Measurements from ENCODE around the gene TESPA1. TPM values are rescaled to one million over a fixed set of nuclear protein-coding genes. Genes with fewer than 3 reads are reported as not detected.

Gene TESPA1
- total RNA-seq, 8 experiments from 2014 or later = 0.09 to 0.52 (median 0.16) TPM; not detected in 2

- 45 to 92% (median 80%) methylated on average over 2 to 5 of the region's 5 CpGs; no CpG with 5 or more reads in 1 of the 10 experiments for whole genome bisulfite sequencing, 10 experiments
Measured at GRCh38 chr12:54977857-54978256, 6.7 kb downstream of the TESPA1 start.

GRCh38 chr12:54977155-54977554 lies 7.4 kb downstream of the TESPA1 start:
- 0 to 76% (median 60%) methylated on average over 1 to 3 of the region's 3 CpGs; no CpG with 5 or more reads in 1 of the 10 experiments for WGBS, 10 experiments
- peak in 1 of 8 experiments; percentile 36 for ATAC-seq (replicated peaks in 6 of 8)
- H3K27ac ChIP-seq = no peak overlapping the region

More at GRCh38 chr12:54977857-54978256, 6.7 kb downstream of the TESPA1 start:
- no peak for ATAC-seq (replicated peaks in 6 of 8)
- in situ Hi-C loops (cut with MboI; ENCODE audit: low pct_unique_long_range_greater_than_20kb in 2 of 9, low sequenced_read_pairs in 9 of 9, unreplicated experiment in 9 of 9) = no loop called here
- Histone ChIP-seq H3K4me3 (no peak overlapping the region), H3K27ac (no peak overlapping the region), H3K4me1 (replicated peaks in 1 of 2) (peaks cover 0 to 2% of the 10 kb centered on the region in 2 donors)

GRCh38 chr12:54975875-54976274 lies 8.7 kb downstream of the TESPA1 start:
- ATAC-seq (replicated peaks in 6 of 8) = no peak
- no peak overlapping the region for H3K27ac ChIP-seq
- peaks cover 0 to 2% of the 10 kb centered on the region in 2 donors for H3K4me1 ChIP-seq (replicated peaks in 1 of 2)
- in situ Hi-C loops (cut with MboI; ENCODE audit: low pct_unique_long_range_greater_than_20kb in 2 of 9, low sequenced_read_pairs in 9 of 9, unreplicated experiment in 9 of 9) = no loop called here
- no peak overlapping the region for H3K4me3 ChIP-seq
- WGBS, 10 experiments = 10 to 62% (median 31%) methylated on average over 2 to 6 of the region's 6 CpGs

More at GRCh38 chr12:54977155-54977554, 7.4 kb downstream of the TESPA1 start:
- in situ Hi-C loops (cut with MboI; ENCODE audit: low pct_unique_long_range_greater_than_20kb in 2 of 9, low sequenced_read_pairs in 9 of 9, unreplicated experiment in 9 of 9) = no loop called here
- H3K4me3 ChIP-seq = no peak overlapping the region
- peaks cover 0 to 2% of the 10 kb centered on the region in 2 donors for H3K4me1 ChIP-seq (replicated peaks in 1 of 2)

- WGBS, 10 experiments = 0 to 100% (median 84%) methylated on average over 1 to 2 of the region's 2 CpGs
Measured at GRCh38 chr12:54975272-54975671, 9.3 kb downstream of the TESPA1 start.

GRCh38 chr12:54974279-54974678 lies 10.3 kb downstream of the TESPA1 start:
- WGBS, 10 experiments = 61 to 100% (median 92%) methylated on average over 2 to 10 of the region's 12 CpGs; no CpG with 5 or more reads in 1 of the 10 experiments
- in situ Hi-C loops (cut with MboI; ENCODE audit: low pct_unique_long_range_greater_than_20kb in 2 of 9, low sequenced_read_pairs in 9 of 9, unreplicated experiment in 9 of 9) = loop anchor here in 5 of 9 experiments (25.0 kb wide), 3 partner anchors 212 to 387 kb away; partner anchors contain the start of gene PPP1R1A (in 2 of the 5)
- H3K4me1 ChIP-seq (replicated peaks in 1 of 2) = peaks cover 0 to 2% of the 10 kb centered on the region in 2 donors
- H3K4me3 ChIP-seq = no peak overlapping the region
- no peak overlapping the region for H3K27ac ChIP-seq
- ATAC-seq (replicated peaks in 6 of 8) = no peak

More at GRCh38 chr12:54975272-54975671, 9.3 kb downstream of the TESPA1 start:
- Histone ChIP-seq H3K4me3 (no peak overlapping the region), H3K4me1 (replicated peaks in 1 of 2) (peaks cover 0 to 2% of the 10 kb centered on the region in 2 donors), H3K27ac (no peak overlapping the region)
- no peak for ATAC-seq (replicated peaks in 6 of 8)
- in situ Hi-C loops (cut with MboI; ENCODE audit: low pct_unique_long_range_greater_than_20kb in 2 of 9, low sequenced_read_pairs in 9 of 9, unreplicated experiment in 9 of 9) = no loop called here

GRCh38 chr12:54973556-54973955 lies 11.0 kb downstream of the TESPA1 start:
- peaks cover 0 to 2% of the 10 kb centered on the region in 2 donors for H3K4me1 ChIP-seq (replicated peaks in 1 of 2)
- H3K4me3 ChIP-seq = no peak overlapping the region
- in situ Hi-C loops (cut with MboI; ENCODE audit: low pct_unique_long_range_greater_than_20kb in 2 of 9, low sequenced_read_pairs in 9 of 9, unreplicated experiment in 9 of 9) = loop anchor here in 5 of 9 experiments (25.0 kb wide), 3 partner anchors 211 to 386 kb away; partner anchors contain the start of gene PPP1R1A (in 2 of the 5)
- H3K27ac ChIP-seq = no peak overlapping the region
- 28 to 100% (median 90%) methylated on average over 1 to 3 of the region's 3 CpGs; no CpG with 5 or more reads in 1 of the 10 experiments for WGBS, 10 experiments
- ATAC-seq (replicated peaks in 6 of 8) = no peak

GRCh38 chr12:54970741-54971140 lies 13.8 kb downstream of the TESPA1 start:
- 0 to 96% (median 80%) methylated on average over 1 to 3 of the region's 3 CpGs; no CpG with 5 or more reads in 3 of the 10 experiments for WGBS, 10 experiments
- Histone ChIP-seq H3K27ac (no peak overlapping the region), H3K4me3 (no peak overlapping the region), H3K4me1 (replicated peaks in 1 of 2) (peaks cover 0 to 2% of the 10 kb centered on the region in 2 donors)
- ATAC-seq (replicated peaks in 6 of 8) = no peak
- in situ Hi-C loops (cut with MboI; ENCODE audit: low pct_unique_long_range_greater_than_20kb in 2 of 9, low sequenced_read_pairs in 9 of 9, unreplicated experiment in 9 of 9) = loop anchor here in 5 of 9 experiments (25.0 kb wide), 3 partner anchors 208 to 383 kb away; partner anchors contain the start of gene PPP1R1A (in 2 of the 5)

GRCh38 chr12:54968181-54968730 lies 16.3 kb downstream of the TESPA1 start:
- WGBS, 10 experiments = 16 to 90% (median 61%) methylated on average over 2 to 4 of the region's 4 CpGs
- Histone ChIP-seq H3K4me1 (replicated peaks in 1 of 2) (no peaks in the 10 kb centered on the region), H3K4me3 (no peak overlapping the region), H3K27ac (no peak overlapping the region)
- in situ Hi-C loops (cut with MboI; ENCODE audit: low pct_unique_long_range_greater_than_20kb in 2 of 9, low sequenced_read_pairs in 9 of 9, unreplicated experiment in 9 of 9) = loop anchor here in 7 of 9 experiments (10.0 to 25.0 kb wide), 4 partner anchors 206 to 381 kb away; partner anchors contain the start of gene PPP1R1A (in 2 of the 7)
- no peak for ATAC-seq (replicated peaks in 6 of 8)

- Histone ChIP-seq H3K4me1 (replicated peaks in 1 of 2) (no peaks in the 10 kb centered on the region), H3K4me3 (no peak overlapping the region), H3K27ac (no peak overlapping the region)
- ATAC-seq (replicated peaks in 6 of 8) = peak in 2 of 8 experiments; percentile 22 to 60
- in situ Hi-C loops (cut with MboI; ENCODE audit: low pct_unique_long_range_greater_than_20kb in 2 of 9, low sequenced_read_pairs in 9 of 9, unreplicated experiment in 9 of 9) = loop anchor here in 7 of 9 experiments (10.0 to 25.0 kb wide), 4 partner anchors 205 to 380 kb away; partner anchors contain the start of gene PPP1R1A (in 2 of the 7)
- WGBS, 10 experiments = 0 to 73% (median 0%) methylated on average over 1 to 2 of the region's 2 CpGs; no CpG with 5 or more reads in 6 of the 10 experiments
Measured at GRCh38 chr12:54967461-54967860, 17.1 kb downstream of the TESPA1 start.

- in situ Hi-C loops (cut with MboI; ENCODE audit: low pct_unique_long_range_greater_than_20kb in 2 of 9, low sequenced_read_pairs in 9 of 9, unreplicated experiment in 9 of 9) = loop anchor here in 7 of 9 experiments (10.0 to 25.0 kb wide), 4 partner anchors 199 to 374 kb away; partner anchors contain the start of gene PPP1R1A (in 2 of the 7)
- no peak for ATAC-seq (replicated peaks in 6 of 8)
- Histone ChIP-seq H3K4me3 (no peak overlapping the region), H3K4me1 (replicated peaks in 1 of 2) (no peaks in the 10 kb centered on the region), H3K27ac (no peak overlapping the region)
- 40 to 100% (median 62%) methylated on average over 1 to 2 of the region's 4 CpGs; no CpG with 5 or more reads in 4 of the 10 experiments for WGBS, 10 experiments
Measured at GRCh38 chr12:54961190-54961589, 23.4 kb downstream of the TESPA1 start.

GRCh38 chr12:54959291-54960018 lies 25.1 kb downstream of the TESPA1 start:
- in situ Hi-C loops (cut with MboI; ENCODE audit: low pct_unique_long_range_greater_than_20kb in 2 of 9, low sequenced_read_pairs in 9 of 9, unreplicated experiment in 9 of 9) = loop anchor here in 7 of 9 experiments (10.0 to 25.0 kb wide), 5 partner anchors 105 to 372 kb away; partner anchors contain the start of genes MUCL1 (in 2 of the 7) and PPP1R1A (in 2 of the 7)
- WGBS, 10 experiments = 0 to 87% (median 74%) methylated on average over 2 to 9 of the region's 10 CpGs
- no peak for ATAC-seq (replicated peaks in 6 of 8)
- H3K27ac ChIP-seq = no peak overlapping the region
- H3K4me3 ChIP-seq = no peak overlapping the region
- no peaks in the 10 kb centered on the region for H3K4me1 ChIP-seq (replicated peaks in 1 of 2)

GRCh38 chr12:54958048-54958658 lies 26.4 kb downstream of the TESPA1 start:
- 76 to 100% (median 99%) methylated on average over 2 to 3 of the region's 3 CpGs for WGBS, 10 experiments
- ATAC-seq (replicated peaks in 6 of 8) = peak; percentile 37 to 88 (median 60)
- in situ Hi-C loops (cut with MboI; ENCODE audit: low pct_unique_long_range_greater_than_20kb in 2 of 9, low sequenced_read_pairs in 9 of 9, unreplicated experiment in 9 of 9) = loop anchor here in 6 of 9 experiments (10.0 to 25.0 kb wide), 4 partner anchors 103 to 371 kb away; partner anchors contain the start of genes MUCL1 (in 2 of the 6) and PPP1R1A (in 2 of the 6)
- H3K27ac ChIP-seq = no peak overlapping the region
- H3K4me3 ChIP-seq = no peak overlapping the region
- H3K4me1 ChIP-seq (replicated peaks in 1 of 2) = no peaks in the 10 kb centered on the region
